ENCODE measurements around the gene LCAT. TPM values are rescaled to one million over a fixed set of nuclear protein-coding genes. Genes with fewer than 3 reads are reported as not detected.

Gene LCAT
- total and polyA plus RNA-seq, 2 experiments from 2014 or later, result 13.7 to 18.9 TPM

DNA sequence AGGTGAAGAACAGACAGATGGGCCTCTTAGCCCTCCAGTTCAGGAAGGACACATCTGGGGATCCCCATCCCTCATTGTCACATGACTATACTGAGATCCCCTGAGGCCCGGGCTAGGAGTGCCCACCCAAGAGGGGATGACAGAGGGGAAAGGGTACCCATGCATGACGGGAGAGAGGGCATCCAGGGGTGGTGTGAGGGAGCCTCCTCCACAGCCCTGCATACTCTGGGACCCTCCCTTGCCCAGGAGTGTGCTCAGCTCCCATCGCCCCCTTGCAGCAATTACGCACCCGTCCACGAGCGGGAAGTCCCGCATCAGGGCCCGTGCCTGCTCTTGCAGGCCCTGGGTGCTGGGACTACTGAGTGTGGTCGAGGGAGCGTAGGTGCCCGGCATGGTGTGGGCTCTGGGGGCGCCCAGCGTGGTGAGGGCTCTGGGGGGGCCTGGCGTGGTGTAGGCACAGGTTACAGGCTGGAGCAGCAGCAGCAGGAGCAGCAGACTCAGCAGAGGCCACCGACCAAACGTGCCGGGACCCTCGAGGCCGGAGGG, 48.8 kb upstream of the LCAT start:
- no peaks in the 10 kb centered on the region for H3K36me3 Mint-ChIP-seq (ENCODE audit: low read depth)
- no peak overlapping the region for H3K4me3 Mint-ChIP-seq
- H3K27ac ChIP-seq (ENCODE audit: low read depth), result no peak overlapping the region
- H3K27me3 ChIP-seq (ENCODE audit: insufficient read depth), result peaks cover 3% of the 10 kb centered on the region; the same call in 1 of the 2 replicates
- DNase-seq (ENCODE audit: low spot score) (peak; percentile 24), ATAC-seq (peak; percentile 24; the same call in 2 of the 3 replicates)
- TF ChIP-seq NANOG (IDR thresholded peaks at IDR 0.05; ENCODE audit: borderline replicate concordance), result no peak
- TF ChIP-seq, protein P1, sequence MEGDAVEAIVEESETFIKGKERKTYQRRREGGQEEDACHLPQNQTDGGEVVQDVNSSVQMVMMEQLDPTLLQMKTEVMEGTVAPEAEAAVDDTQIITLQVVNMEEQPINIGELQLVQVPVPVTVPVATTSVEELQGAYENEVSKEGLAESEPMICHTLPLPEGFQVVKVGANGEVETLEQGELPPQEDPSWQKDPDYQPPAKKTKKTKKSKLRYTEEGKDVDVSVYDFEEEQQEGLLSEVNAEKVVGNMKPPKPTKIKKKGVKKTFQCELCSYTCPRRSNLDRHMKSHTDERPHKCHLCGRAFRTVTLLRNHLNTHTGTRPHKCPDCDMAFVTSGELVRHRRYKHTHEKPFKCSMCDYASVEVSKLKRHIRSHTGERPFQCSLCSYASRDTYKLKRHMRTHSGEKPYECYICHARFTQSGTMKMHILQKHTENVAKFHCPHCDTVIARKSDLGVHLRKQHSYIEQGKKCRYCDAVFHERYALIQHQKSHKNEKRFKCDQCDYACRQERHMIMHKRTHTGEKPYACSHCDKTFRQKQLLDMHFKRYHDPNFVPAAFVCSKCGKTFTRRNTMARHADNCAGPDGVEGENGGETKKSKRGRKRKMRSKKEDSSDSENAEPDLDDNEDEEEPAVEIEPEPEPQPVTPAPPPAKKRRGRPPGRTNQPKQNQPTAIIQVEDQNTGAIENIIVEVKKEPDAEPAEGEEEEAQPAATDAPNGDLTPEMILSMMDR (conservative IDR thresholded peaks at IDR 0.05; ENCODE audit: low read depth in 2 of 2), result no peak
- no peak for TF ChIP-seq EZH2phosphoT487 (IDR thresholded peaks at IDR 0.05; ENCODE audit: unreplicated experiment)
- TF ChIP-seq, protein P2, sequence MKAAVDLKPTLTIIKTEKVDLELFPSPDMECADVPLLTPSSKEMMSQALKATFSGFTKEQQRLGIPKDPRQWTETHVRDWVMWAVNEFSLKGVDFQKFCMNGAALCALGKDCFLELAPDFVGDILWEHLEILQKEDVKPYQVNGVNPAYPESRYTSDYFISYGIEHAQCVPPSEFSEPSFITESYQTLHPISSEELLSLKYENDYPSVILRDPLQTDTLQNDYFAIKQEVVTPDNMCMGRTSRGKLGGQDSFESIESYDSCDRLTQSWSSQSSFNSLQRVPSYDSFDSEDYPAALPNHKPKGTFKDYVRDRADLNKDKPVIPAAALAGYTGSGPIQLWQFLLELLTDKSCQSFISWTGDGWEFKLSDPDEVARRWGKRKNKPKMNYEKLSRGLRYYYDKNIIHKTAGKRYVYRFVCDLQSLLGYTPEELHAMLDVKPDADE (IDR thresholded peaks at IDR 0.05), result no peak
- no peak for TF ChIP-seq CREB1 (CRISPR knock-in tag; IDR thresholded peaks at IDR 0.05; ENCODE audit: low read depth)
- H3F3A ChIP-seq (replicated peaks; ENCODE audit: low read depth), result no peaks in the 10 kb centered on the region
- no peaks in the 10 kb centered on the region for H3K4me1 ChIP-seq (ENCODE audit: insufficient read depth)
- no peak overlapping the region for H3K27ac Mint-ChIP-seq
- no peaks in the 10 kb centered on the region for H3K36me3 ChIP-seq (ENCODE audit: insufficient read depth)
- H3K9me3 Mint-ChIP-seq, result peaks cover 4% of the 10 kb centered on the region; the same call in 1 of the 3 replicates
- H3K4me2 ChIP-seq, result peak overlapping the region; percentile 66; the same call in 1 of the 2 replicates
- H3K27me3 Mint-ChIP-seq (ENCODE audit: insufficient read depth, low read depth, poor library complexity), result peaks cover 20% of the 10 kb centered on the region
- no peaks in the 10 kb centered on the region for H3K4me1 Mint-ChIP-seq
- H3K9me2 ChIP-seq (ENCODE audit: insufficient read depth), result peaks cover 3% of the 10 kb centered on the region; the same call in 1 of the 2 replicates
- H2AFZ ChIP-seq, result peak overlapping the region; percentile 96
- H3K4me3 ChIP-seq, result no peak overlapping the region
- no peaks in the 10 kb centered on the region for H3K79me2 ChIP-seq (replicated peaks; ENCODE audit: insufficient read depth)
- no peaks in the 10 kb centered on the region for H4K20me1 ChIP-seq (replicated peaks; ENCODE audit: insufficient read depth)

DNA sequence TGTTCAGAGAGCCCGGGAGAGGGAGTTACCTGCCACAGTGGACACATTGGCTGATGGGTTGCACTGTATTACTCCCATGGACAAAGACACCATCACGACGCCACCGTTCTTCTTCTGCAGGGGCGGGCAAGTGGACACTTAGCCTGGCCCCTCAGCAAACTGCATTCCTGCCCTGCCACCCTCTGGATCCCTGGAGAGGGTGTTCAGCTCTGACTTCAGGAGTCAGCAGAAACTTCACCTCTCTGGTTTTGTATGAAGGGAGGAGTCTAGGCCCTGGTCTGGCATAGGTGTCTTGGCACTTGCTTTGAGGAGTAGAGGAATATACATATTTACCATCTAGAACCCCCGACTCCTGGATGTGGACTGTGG, 46.1 kb upstream of the LCAT start:
- Histone ChIP-seq H3K79me2 (replicated peaks; ENCODE audit: insufficient read depth) (no peaks in the 10 kb centered on the region), H3K4me2 (no peak overlapping the region), H3F3A (replicated peaks; ENCODE audit: low read depth) (no peaks in the 10 kb centered on the region), H2AFZ (no peak overlapping the region), H3K27ac (ENCODE audit: low read depth) (no peak overlapping the region), H3K4me3 (no peak overlapping the region), H4K20me1 (replicated peaks; ENCODE audit: insufficient read depth) (no peaks in the 10 kb centered on the region), H3K36me3 (ENCODE audit: insufficient read depth) (no peaks in the 10 kb centered on the region), H3K27me3 (ENCODE audit: insufficient read depth) (peaks cover 3% of the 10 kb centered on the region; the same call in 1 of the 2 replicates), H3K4me1 (ENCODE audit: insufficient read depth) (no peaks in the 10 kb centered on the region), H3K9me2 (ENCODE audit: insufficient read depth) (peaks cover 3% of the 10 kb centered on the region; the same call in 1 of the 2 replicates)
- Mint-ChIP-seq H3K27me3 (ENCODE audit: insufficient read depth, low read depth, poor library complexity) (peaks cover 18% of the 10 kb centered on the region), H3K4me1 (no peaks in the 10 kb centered on the region), H3K27ac (no peak overlapping the region), H3K36me3 (ENCODE audit: low read depth) (no peaks in the 10 kb centered on the region), H3K4me3 (no peak overlapping the region), H3K9me3 (peaks cover 4% of the 10 kb centered on the region; the same call in 1 of the 3 replicates)
- DNase-seq (ENCODE audit: low spot score) (no peak), ATAC-seq (no peak)
- TF ChIP-seq POLR2AphosphoS5 (IDR thresholded peaks at IDR 0.05; ENCODE audit: low read depth) (no peak), NANOG (IDR thresholded peaks at IDR 0.05; ENCODE audit: borderline replicate concordance) (no peak), ZNF114 (CRISPR knock-in tag; IDR thresholded peaks at IDR 0.05) (no peak), JUNB (IDR thresholded peaks at IDR 0.05; ENCODE audit: unreplicated experiment) (no peak), CREB1 (CRISPR knock-in tag; IDR thresholded peaks at IDR 0.05; ENCODE audit: low read depth) (no peak), EZH2phosphoT487 (IDR thresholded peaks at IDR 0.05; ENCODE audit: unreplicated experiment) (no peak), EZH2 (IDR thresholded peaks at IDR 0.05; ENCODE audit: low read depth, unreplicated experiment) (no peak), ZNF331 (CRISPR knock-in tag; IDR thresholded peaks at IDR 0.05; ENCODE audit: low read depth) (no peak)
- TF ChIP-seq, protein P2 (IDR thresholded peaks at IDR 0.05), result no peak
- TF ChIP-seq, protein P3, sequence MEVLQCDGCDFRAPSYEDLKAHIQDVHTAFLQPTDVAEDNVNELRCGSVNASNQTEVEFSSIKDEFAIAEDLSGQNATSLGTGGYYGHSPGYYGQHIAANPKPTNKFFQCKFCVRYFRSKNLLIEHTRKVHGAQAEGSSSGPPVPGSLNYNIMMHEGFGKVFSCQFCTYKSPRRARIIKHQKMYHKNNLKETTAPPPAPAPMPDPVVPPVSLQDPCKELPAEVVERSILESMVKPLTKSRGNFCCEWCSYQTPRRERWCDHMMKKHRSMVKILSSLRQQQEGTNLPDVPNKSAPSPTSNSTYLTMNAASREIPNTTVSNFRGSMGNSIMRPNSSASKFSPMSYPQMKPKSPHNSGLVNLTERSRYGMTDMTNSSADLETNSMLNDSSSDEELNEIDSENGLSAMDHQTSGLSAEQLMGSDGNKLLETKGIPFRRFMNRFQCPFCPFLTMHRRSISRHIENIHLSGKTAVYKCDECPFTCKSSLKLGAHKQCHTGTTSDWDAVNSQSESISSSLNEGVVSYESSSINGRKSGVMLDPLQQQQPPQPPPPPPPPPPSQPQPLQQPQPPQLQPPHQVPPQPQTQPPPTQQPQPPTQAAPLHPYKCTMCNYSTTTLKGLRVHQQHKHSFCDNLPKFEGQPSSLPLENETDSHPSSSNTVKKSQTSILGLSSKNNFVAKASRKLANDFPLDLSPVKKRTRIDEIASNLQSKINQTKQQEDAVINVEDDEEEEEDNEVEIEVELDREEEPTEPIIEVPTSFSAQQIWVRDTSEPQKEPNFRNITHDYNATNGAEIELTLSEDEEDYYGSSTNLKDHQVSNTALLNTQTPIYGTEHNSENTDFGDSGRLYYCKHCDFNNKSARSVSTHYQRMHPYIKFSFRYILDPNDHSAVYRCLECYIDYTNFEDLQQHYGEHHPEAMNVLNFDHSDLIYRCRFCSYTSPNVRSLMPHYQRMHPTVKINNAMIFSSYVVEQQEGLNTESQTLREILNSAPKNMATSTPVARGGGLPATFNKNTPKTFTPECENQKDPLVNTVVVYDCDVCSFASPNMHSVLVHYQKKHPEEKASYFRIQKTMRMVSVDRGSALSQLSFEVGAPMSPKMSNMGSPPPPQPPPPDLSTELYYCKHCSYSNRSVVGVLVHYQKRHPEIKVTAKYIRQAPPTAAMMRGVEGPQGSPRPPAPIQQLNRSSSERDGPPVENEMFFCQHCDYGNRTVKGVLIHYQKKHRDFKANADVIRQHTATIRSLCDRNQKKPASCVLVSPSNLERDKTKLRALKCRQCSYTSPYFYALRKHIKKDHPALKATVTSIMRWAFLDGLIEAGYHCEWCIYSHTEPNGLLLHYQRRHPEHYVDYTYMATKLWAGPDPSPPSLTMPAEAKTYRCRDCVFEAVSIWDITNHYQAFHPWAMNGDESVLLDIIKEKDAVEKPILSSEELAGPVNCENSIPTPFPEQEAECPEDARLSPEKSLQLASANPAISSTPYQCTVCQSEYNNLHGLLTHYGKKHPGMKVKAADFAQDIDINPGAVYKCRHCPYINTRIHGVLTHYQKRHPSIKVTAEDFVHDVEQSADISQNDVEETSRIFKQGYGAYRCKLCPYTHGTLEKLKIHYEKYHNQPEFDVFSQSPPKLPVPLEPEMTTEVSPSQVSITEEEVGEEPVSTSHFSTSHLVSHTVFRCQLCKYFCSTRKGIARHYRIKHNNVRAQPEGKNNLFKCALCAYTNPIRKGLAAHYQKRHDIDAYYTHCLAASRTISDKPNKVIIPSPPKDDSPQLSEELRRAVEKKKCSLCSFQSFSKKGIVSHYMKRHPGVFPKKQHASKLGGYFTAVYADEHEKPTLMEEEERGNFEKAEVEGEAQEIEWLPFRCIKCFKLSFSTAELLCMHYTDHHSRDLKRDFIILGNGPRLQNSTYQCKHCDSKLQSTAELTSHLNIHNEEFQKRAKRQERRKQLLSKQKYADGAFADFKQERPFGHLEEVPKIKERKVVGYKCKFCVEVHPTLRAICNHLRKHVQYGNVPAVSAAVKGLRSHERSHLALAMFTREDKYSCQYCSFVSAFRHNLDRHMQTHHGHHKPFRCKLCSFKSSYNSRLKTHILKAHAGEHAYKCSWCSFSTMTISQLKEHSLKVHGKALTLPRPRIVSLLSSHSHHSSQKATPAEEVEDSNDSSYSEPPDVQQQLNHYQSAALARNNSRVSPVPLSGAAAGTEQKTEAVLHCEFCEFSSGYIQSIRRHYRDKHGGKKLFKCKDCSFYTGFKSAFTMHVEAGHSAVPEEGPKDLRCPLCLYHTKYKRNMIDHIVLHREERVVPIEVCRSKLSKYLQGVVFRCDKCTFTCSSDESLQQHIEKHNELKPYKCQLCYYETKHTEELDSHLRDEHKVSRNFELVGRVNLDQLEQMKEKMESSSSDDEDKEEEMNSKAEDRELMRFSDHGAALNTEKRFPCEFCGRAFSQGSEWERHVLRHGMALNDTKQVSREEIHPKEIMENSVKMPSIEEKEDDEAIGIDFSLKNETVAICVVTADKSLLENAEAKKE (CRISPR knock-in tag; IDR thresholded peaks at IDR 0.05), result no peak

Data from GM23338 (cell line).